Osteoblast (primary cell): ENCODE results near the gene MIB2. TPM values are rescaled to one million over a fixed set of nuclear protein-coding genes. Genes with fewer than 3 reads are reported as not detected.

Experiments used
- DNase-seq: peaks from one replicate; pipeline ENCODE4 v3.0.0; 2011; ENCODE audit warnings: low spot score, mixed read lengths; ENCODE audit not compliant: insufficient read length; ENCODE audit errors: missing footprints
- H2AFZ ChIP-seq: 2 replicates; pipeline ENCODE4 v1.6.0; 2011; ENCODE audit warnings: mild to moderate bottlenecking, low read length
- H3K27ac ChIP-seq: 2 replicates; pipeline ENCODE4 v1.5.1; 2011; ENCODE audit warnings: mild to moderate bottlenecking, low read depth, low read length, moderate library complexity
- H3K27me3 ChIP-seq: 2 replicates; pipeline ENCODE4 v1.6.0; 2012; ENCODE audit warnings: mild to moderate bottlenecking, control low read depth, inconsistent platforms, low read length, moderate library complexity; ENCODE audit not compliant: insufficient read depth
- H3K36me3 ChIP-seq: 2 replicates; pipeline ENCODE4 v1.5.1; 2011; ENCODE audit warnings: mild to moderate bottlenecking, low read length, control low read depth, moderate library complexity; ENCODE audit not compliant: insufficient read depth
- H3K4me1 ChIP-seq: 2 replicates; pipeline ENCODE4 v1.5.1; 2011; ENCODE audit warnings: mild to moderate bottlenecking, low read length, control low read depth, moderate library complexity; ENCODE audit not compliant: insufficient read depth
- H3K4me2 ChIP-seq: 2 replicates; pipeline ENCODE4 v1.6.0; 2011; ENCODE audit warnings: mild to moderate bottlenecking, low read length; ENCODE audit not compliant: insufficient read depth
- H3K4me3 ChIP-seq: fragments of 200-600 bp; sonication (generic); 3 replicates; pipeline ENCODE4 v1.5.1; 2012; ENCODE audit warnings: mild to moderate bottlenecking, low read length, inconsistent platforms; ENCODE audit not compliant: insufficient read depth
- H3K79me2 ChIP-seq: 2 replicates; pipeline ENCODE4 v1.6.0; 2012; ENCODE audit warnings: mild to moderate bottlenecking, low read length, control low read depth, inconsistent platforms; ENCODE audit not compliant: insufficient read depth
- H3K9me3 ChIP-seq: 2 replicates; pipeline ENCODE4 v1.5.1; 2011; ENCODE audit warnings: low read depth, low read length, control low read depth
- H4K20me1 ChIP-seq: 2 replicates; pipeline ENCODE4 v1.6.0; 2012; ENCODE audit warnings: mild to moderate bottlenecking, low read length, control low read depth; ENCODE audit not compliant: insufficient read depth
- CTCF ChIP-seq: IDR thresholded peaks from 2 replicates; pipeline ENCODE4 v1.5.1; 2011; ENCODE audit warnings: mild to moderate bottlenecking, low read depth, low read length, moderate library complexity; ENCODE audit errors: extremely low read depth
- total RNA-seq: library from RNA; depleted of rRNA; stranded (reverse); fragments of >200 nt; gene quantifications from 2 replicates; pipeline ENCODE4 v1.2.3, GENCODE V29; 2012

The MIB2 gene
- total RNA-seq, 1 donor: 80.7 TPM

GRCh38 chr1:1619917-1620361 is 4.6 kb downstream of the MIB2 start:
- peaks cover 32% of the 10 kb centered on the region for H4K20me1 ChIP-seq
- no peak overlapping the region for H3K4me3 ChIP-seq
- H3K4me1 ChIP-seq: peaks cover 11% of the 10 kb centered on the region
- peaks cover 4% of the 10 kb centered on the region for H3K36me3 ChIP-seq
- peaks cover 31% of the 10 kb centered on the region for H3K79me2 ChIP-seq
- DNase-seq: peak; percentile 91
- H3K27me3 ChIP-seq: no peaks in the 10 kb centered on the region
- H3K27ac ChIP-seq: no peak overlapping the region
- peak; percentile 23 for TF ChIP-seq CTCF
- H3K4me2 ChIP-seq: no peak overlapping the region
- H2AFZ ChIP-seq: no peak overlapping the region
- no peaks in the 10 kb centered on the region for H3K9me3 ChIP-seq

GRCh38 chr1:1620433-1621139 is 5.3 kb downstream of the MIB2 start:
- Histone ChIP-seq H3K36me3 (peaks cover 4% of the 10 kb centered on the region), H3K4me1 (peaks cover 11% of the 10 kb centered on the region), H4K20me1 (peaks cover 30% of the 10 kb centered on the region), H3K4me2 (no peak overlapping the region), H3K27me3 (no peaks in the 10 kb centered on the region), H2AFZ (no peak overlapping the region), H3K4me3 (no peak overlapping the region), H3K27ac (no peak overlapping the region), H3K79me2 (peaks cover 29% of the 10 kb centered on the region), H3K9me3 (no peaks in the 10 kb centered on the region)
- peak; percentile 76 for DNase-seq
- TF ChIP-seq CTCF: no peak

- peak; percentile 88 for DNase-seq
- Histone ChIP-seq H3K4me3 (no peak overlapping the region), H4K20me1 (peaks cover 30% of the 10 kb centered on the region), H3K79me2 (peaks cover 26% of the 10 kb centered on the region), H3K9me3 (no peaks in the 10 kb centered on the region), H3K27me3 (no peaks in the 10 kb centered on the region), H3K4me1 (peaks cover 10% of the 10 kb centered on the region), H2AFZ (no peak overlapping the region), H3K27ac (no peak overlapping the region), H3K36me3 (peaks cover 4% of the 10 kb centered on the region), H3K4me2 (no peak overlapping the region)
- TF ChIP-seq CTCF: no peak
These were observed 6.1 kb downstream of the MIB2 start for GRCh38 chr1:1621173-1622009.
